ENCODE results near the gene HERPUD1. TPM values are rescaled to one million over a fixed set of nuclear protein-coding genes. Genes with fewer than 3 reads are reported as not detected.

HERPUD1 gene
- total and polyA plus RNA-seq, 2 of the 13 experiments (the other 11 are each of a cell fraction or from before 2014, with no cell fraction given): 96.2 to 323 TPM

- TF ChIP-seq ZNF407 (CRISPR knock-in tag; IDR thresholded peaks at IDR 0.05; ENCODE audit: not compliant biosample characterization) (peak; percentile 89), HDAC6 (IDR thresholded peaks at IDR 0.05; ENCODE audit: low read depth, low read length) (peak; percentile 71; the same call in 1 of the 2 replicates), ZNF724P (CRISPR knock-in tag; IDR thresholded peaks at IDR 0.05; ENCODE audit: borderline replicate concordance) (0 out of 2 replicates have a peak, but pooled peaks have one; percentile 15), ELK4 (CRISPR knock-in tag; IDR thresholded peaks at IDR 0.05; ENCODE audit: borderline replicate concordance) (no peak), TMF1 (CRISPR knock-in tag; IDR thresholded peaks at IDR 0.05; ENCODE audit: low read depth) (no peak), TFE3 (CRISPR knock-in tag; IDR thresholded peaks at IDR 0.05) (peak; percentile 85), RFX5 (IDR thresholded peaks at IDR 0.05; ENCODE audit: low read depth, low read length) (no peak), ZNF124 (CRISPR knock-in tag; IDR thresholded peaks at IDR 0.05) (peak; percentile 35), CENPBD1 (CRISPR knock-in tag; IDR thresholded peaks at IDR 0.05; ENCODE audit: borderline replicate concordance, low read depth) (no peak), ZNF281 (CRISPR knock-in tag; IDR thresholded peaks at IDR 0.05; ENCODE audit: borderline replicate concordance) (no peak), NR1H2 (CRISPR knock-in tag; IDR thresholded peaks at IDR 0.05; ENCODE audit: borderline replicate concordance, low read depth) (no peak), KDM1A (CRISPR knock-in tag; IDR thresholded peaks at IDR 0.05) (no peak)
Observed at GRCh38 chr16:56988948-56989945, 57.3 kb downstream of the HERPUD1 start, which contains the start of gene NLRC5 (continued).
